LHCN-M2 (cell line): ENCODE results near the gene SLC22A2. TPM values are rescaled to one million over a fixed set of nuclear protein-coding genes. Genes with fewer than 3 reads are reported as not detected.

Experiments
- DNase-seq: peaks from one replicate; pipeline ENCODE4 v3.0.0-alpha.2; 2012; ENCODE audit warnings: low read depth
- total RNA-seq: library from RNA; depleted of rRNA; stranded (reverse); fragments of >200 nt; gene quantifications from 2 replicates; pipeline ENCODE4 v1.2.3, GENCODE V29; 2014

Gene SLC22A2
- total RNA-seq, 1 experiment from 2014 or later, result not detected

- DNase-seq, result no peak
These were observed 16.4 kb upstream of the SLC22A2 start for GRCh38 chr6:160274871-160275510.

- no peak for DNase-seq
These were observed 15.1 kb upstream of the SLC22A2 start for GRCh38 chr6:160273750-160274149.

GRCh38 chr6:160273196-160273595 lies 14.6 kb upstream of the SLC22A2 start:
- DNase-seq, result no peak

DNA sequence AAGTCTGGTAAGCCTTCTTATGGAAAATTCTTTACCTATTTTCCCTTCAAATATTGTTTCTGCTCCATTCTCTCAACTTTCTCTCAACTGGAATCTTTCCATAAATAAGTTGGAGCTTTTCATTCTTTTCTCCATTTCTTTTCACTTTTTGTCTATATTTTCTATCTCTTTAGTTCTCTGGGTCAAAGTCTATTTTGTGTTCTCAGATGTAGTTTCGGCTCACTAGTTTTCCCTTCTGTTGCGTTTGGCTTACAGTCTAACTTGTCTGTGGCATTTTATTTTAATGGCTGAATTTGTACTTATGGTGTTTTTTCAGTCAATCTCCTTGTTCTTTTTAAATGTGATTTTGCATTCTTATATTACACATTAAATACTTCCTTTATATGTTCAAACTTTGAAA lies 14.1 kb upstream of the SLC22A2 start:
- no peak for DNase-seq

DNA sequence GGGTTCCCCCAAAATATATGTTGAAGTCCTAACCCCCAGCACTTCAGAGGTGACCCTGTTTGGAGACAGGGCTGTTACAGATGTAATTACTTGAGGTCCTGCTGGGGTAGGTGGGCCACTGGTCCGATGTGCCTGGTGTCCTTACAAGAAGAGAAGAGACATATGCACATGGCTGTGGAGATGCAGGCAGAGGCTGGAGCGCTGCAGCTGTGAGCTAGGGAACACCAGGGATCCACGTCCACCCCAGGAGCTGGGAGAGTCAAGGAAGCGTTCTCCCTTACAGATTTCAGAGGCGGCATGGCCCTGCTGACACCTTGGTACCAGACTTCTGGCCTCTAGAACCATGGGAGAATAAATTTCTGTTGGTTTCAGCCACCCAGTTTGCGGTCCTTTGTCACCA lies 11.7 kb upstream of the SLC22A2 start:
- DNase-seq, result no peak

GRCh38 chr6:160269771-160270170 lies 11.2 kb upstream of the SLC22A2 start:
- DNase-seq, result no peak

DNA sequence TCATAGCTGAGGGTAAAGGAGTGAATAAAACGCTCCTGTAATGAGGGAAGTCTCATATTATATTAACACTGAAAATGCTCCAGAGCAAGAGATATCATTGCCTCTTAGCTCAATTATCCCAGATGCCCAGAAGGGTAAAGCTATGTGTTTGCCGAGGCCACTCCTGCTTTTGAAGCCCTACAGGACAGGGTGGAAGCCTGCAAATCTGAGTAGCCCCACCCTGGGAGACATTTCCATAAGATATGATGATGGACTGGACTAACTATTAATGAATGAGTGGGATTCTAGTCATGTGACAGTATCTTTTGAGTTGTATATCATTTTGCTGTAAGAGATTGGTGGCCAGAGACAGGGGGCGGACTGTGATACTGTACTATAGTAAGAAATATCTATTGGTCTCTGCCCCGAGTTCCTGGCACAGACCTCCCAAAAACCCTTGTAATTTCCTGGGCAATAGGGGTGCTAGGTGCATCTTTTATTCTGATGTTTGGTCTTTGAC lies 10.5 kb upstream of the SLC22A2 start:
- DNase-seq, result no peak

- no peak for DNase-seq
These were observed 8.5 kb upstream of the SLC22A2 start for GRCh38 chr6:160267102-160267501.

DNA sequence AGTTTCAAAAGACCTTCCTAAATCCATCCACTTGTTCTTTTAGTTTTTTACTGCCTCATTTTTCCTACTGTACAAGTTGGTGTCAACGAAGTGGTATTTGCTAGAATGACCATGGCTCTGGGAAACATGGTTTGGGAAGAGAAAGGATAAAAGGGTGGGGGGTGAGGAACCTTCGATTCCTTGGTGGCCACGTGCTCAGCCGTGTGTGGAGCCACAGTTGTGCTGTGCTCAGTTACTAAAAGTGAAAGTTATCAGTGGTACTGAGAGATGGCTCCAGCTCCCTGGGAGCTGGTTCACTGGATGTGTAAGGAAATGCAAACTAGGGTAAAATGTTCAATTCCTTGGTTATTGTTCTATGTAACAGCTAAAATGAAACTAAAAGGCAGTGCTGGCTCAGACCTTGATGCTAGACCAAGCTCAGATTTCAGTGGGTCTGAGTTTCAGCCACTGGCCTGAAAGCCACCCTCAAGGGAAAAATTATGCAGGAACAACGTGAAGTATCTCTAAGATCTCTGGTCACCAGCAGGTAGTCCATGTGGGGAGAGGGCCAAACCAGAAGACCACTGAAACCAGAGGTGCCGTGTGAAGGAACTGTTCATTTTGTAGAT lies 7.4 kb upstream of the SLC22A2 start:
- no peak for DNase-seq

GRCh38 chr6:160264061-160264612 lies 5.5 kb upstream of the SLC22A2 start:
- no peak for DNase-seq

DNA sequence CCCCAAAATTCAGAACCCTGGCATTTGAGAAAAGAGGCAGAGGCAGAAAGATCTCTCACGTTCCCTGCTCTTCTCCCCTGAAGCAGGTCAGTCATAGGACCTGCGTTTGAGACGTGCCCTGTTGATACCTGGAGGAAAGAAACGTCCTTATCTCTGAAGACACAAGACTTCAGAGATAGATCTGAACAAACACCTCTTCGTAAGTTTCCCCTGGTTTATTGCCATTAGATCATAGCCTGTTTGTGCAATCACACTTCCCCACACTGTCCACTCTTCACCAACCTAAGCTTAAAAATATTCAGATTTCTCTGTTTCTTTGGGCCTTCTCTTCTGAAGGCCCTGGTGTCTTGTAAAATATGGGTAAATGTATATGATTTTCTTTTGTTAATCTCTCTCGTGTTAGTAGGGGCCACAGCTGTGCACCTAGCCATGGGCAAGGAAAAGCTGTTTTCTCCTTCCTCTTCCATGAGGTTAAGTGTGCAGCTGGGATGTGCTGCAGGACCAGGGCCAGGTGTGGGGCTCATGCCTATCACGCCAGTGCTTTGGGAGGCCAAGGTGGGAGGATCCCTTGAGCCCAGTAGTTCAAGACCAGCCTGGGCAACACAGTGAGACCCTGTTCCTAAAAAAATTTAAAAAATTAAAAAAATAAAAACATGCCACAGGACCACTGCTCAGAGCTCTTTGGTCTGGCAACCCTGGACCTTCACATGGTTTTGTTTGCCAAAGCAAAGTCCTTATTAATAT lies 4.7 kb upstream of the SLC22A2 start:
- no peak for DNase-seq

- no peak for DNase-seq
These were observed 3.5 kb upstream of the SLC22A2 start for GRCh38 chr6:160261991-160262680.

DNA sequence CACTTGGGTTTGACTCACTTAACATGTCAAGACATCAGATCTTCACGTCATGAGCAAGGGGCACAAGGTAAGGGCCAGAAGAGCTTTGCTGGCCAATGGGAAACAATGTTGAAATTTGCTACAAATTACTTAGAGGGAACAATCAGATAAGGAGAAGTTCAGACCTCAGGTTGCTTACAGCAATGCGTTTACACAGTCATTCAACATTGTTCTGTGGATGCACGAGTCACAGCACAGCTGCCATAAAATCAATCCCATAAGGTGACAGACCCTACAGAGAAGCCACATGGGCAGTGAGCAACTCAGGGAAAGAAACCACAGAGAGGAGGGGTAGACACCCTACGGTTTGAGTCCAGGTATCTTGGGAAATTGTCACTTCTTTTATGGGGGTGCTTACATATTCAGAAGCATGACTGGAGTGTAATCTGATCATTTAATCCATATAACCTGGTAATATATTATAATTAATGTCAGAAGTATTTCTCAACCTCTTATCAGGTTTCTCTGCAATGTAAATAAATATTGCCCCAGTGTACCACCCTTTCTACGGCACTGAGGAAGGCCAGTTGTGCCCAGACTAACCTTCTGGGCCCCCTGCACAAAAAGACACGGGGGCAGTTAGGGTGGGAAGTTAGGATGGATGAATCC lies 2.3 kb upstream of the SLC22A2 start:
- no peak for DNase-seq

GRCh38 chr6:160260367-160260766 lies 1.7 kb upstream of the SLC22A2 start:
- DNase-seq, result no peak

- no peak for DNase-seq
These were observed 977 bp upstream of the SLC22A2 start for GRCh38 chr6:160259598-160259997.

DNA sequence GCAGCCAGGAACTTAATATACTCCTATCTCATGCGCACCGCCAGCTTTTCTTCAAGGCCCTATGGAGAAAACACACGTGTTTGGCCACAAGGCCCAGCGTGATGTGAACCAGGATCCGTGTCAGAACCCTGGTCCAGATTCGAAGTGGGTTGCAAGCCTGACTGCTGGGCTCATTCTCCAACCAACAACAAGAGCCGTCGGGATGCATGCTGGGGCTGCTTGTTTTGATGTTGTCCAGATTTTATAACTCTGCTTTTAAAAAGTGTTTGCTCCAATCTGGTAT lies 463 bp upstream of the SLC22A2 start:
- DNase-seq, result no peak

GRCh38 chr6:160256445-160256844 lies 2.2 kb downstream of the SLC22A2 start:
- DNase-seq, result no peak

- no peak for DNase-seq
These were observed 3.9 kb downstream of the SLC22A2 start for GRCh38 chr6:160254467-160255312.

- DNase-seq, result no peak
These were observed 4.9 kb downstream of the SLC22A2 start for GRCh38 chr6:160253714-160254113.

DNA sequence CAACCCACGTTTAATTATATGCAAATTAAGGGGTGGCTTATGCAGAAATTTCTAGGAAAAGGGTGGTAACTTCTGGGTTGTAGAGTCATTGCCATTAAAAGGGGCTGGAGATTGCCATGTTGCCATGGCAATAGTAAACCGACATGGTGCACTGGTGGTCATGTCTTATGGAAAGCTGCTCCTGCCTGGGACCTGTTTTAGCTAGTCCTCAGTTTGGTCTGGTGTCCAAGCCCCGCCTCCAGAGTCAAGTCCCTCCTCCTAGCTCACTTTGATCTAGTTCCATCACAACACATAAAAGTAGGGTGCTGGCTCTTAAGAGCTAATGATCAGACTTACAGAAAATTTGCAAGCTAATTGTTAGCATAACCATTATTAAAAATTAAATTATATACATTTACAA lies 5.3 kb downstream of the SLC22A2 start:
- DNase-seq, result no peak
